NCI-H187 treated with DMSO at 0.1 percent for 48 hours (cell line): ENCODE data around the gene GNAI3.

Source experiments
- DNase-seq: peaks from one replicate; lab custom pipeline; 2025; lab: John Stamatoyannopoulos, UW

Gene GNAI3

GRCh38 chr1:109548321-109549267 is at the start of gene GNAI3:
GNAI3 (plus strand) TSS chr1:109548615; CDS start chr1:109548721, 106 bp downstream.
- peak; percentile 82 for DNase-seq

GRCh38 chr1:109499081-109499480 is 49.3 kb upstream of the GNAI3 start:
- no peak for DNase-seq

DNA sequence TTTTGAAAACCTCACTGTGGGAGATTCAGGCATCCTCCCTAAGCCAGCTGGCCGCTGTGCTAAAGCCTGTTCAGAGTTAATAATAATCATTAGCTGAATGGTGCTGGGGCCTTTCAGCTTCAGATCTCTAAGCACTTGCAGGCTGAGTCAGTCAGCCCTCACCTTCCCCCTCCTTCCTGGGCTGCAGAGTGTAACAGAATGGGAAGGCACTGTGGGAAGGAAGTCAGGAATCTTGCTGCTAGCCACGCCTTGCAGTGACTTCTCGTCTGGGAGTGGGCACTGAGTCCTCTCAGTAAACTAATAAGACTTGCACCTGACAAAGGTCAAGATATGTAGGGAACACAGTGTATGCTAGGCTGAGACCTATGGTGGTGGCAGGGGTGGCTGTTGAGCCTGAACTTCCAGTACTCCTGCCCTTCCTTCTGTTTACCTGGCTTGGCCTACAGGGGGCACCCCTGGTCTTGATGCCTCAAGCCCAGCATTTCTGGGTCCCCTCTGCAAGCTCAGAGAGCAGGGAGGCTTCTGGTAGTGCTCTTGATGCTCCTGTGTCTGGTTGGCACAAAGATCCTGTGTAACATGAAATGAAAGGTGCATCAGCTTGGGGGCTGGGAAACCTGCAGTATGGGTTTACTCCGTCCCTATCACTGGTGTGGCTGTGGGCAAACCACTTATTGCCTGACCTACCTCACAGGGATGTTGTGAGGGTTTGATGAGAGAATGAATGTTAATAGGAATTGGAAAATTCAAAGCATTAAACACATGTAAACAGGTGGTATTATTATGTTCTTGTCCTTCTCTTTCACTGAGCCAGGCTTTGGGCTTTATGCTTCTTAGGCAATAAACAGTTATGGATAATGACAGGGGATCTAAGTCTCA is 48.5 kb upstream of the GNAI3 start:
- no peak for DNase-seq

DNA sequence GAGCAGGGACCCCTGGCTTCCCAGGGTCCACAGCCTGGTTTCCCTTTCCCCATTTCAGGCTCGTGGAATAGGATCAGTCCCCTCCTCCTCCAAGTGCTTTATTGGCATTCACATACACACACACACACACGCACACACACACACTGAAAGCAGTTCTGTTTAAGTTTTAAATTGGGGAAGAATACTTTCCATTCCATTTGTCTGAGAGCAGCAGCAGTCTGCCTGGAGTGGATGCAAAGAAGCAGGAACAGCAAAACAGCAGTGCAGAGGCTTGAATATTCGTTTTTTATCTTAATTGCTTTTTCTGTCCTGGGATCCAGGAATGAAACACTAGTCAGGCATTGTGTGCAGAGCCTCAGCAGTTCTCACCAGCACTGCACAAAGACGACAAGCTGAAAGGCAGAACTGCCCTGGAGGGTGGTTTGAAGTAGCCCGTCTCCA is 47.5 kb upstream of the GNAI3 start:
- DNase-seq: no peak

DNA sequence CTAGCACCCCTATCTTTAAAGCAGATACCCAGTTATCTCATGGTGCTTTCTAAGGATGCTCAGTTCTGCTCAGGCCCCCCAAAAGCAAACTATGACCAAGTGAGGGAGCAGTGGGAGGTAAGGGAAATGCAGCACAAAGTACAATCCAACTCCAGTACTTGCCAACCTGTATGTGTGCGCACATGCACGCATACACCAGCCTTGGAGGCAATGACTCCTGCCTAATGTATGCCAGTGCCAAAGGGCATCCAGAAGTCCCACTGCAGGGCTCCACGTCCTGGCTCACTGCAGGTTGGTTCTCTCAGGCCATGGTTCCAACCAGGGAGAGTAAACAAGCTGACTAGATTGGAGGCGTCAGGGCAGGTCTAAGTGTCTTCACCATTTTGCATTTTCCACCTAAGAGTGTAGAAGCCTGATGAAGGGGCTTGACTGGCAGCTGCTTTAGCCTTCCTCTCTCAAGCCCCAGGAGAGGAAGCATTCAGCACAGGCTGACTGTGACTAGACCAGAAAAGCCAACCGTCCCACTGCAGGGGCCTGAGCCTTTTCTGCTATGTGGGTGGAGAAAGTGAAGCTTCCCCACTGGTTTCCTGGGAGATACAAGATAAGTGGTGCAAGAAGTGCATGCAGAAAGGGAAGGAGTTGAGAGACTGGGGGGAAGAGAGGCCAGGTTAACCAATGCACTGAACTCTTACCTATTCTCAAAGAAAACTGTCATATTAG is 46.6 kb upstream of the GNAI3 start:
- no peak for DNase-seq

DNA sequence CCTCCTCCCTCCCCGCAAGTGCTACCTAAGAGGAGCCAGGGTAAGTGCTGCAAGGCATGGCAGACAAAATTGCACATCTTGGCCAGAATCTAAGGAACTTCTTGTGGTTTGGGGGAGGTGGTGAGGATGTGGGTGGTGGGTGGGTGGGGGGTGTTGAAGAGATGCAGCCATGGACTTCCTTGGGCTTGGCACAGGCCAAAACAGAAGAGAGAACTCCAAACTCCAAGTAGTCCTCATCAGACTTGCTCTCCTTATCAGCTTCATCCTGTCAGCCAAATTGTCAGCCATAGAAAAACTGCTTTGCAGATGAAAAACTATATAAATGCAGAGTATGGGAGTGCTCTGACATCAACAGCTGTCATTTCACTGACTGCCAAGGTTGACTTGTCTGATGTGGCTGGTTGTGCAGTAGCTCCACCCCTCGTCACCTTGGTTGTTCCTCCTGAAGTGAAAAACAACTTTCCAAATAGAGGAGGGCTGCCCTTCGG is 46.0 kb upstream of the GNAI3 start:
- no peak for DNase-seq

- no peak for DNase-seq
Measured at GRCh38 chr1:109503935-109504334, 44.5 kb upstream of the GNAI3 start.

DNA sequence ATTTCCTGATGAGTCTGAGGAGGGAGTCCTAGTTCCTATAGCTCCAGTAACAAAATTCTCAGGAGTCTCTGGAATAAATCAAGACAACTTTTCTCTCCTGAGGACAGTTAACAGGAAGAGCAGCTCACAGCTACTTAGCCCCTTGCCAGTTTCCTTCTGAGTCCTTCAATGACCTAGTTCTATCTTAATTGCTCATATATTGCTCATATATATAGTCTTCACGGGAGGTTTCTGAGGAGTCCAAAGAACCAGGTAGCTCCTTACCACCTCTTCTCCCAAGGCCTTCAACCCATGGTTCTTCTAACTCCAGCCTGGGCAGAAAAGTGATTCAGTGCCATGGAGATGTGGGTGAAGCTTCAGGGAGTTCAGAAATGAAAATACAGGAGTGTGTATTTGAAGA is 43.4 kb upstream of the GNAI3 start:
- DNase-seq: no peak

DNA sequence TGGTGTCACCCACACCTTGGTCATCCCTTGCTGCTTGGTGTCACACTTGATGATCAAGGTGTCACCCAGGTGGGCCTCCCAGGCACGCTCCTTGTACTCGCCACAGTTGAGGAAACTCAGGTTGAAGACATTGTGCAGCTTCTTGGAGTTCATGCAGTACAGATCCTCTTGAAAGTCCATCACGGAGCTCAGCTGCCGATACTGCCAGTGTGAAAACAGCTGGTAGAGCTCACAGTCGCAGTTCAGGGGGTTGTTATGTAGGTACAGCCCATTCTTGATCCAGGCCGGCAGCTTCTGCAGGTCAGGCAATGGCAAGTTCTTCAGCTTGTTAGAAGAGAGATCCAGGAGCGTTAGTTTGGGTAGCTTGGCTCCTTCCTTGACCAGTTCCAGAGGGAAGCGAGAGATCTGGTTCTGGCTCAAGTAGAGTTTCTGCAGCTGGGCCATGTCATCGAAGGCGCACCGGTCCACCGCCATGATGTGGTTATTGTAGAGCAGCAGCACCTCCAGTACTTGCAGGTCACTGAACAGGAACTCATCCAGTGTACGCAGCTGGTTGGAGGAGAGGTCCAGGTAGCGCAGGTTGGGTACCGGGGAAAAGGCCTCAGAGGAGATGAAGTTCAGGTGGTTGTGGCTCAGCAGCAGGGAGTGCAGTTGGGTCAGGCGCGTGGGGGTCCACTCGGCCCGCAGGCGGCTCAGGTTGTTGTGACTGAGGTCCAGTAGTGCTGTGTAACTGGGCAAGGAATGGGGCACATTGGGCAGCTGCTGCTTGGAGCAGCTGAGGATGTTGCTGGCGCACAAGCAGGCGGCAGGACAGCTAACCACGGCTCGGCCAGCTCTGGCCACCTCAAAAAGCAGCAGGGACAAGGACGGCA is 40.2 kb upstream of the GNAI3 start:
- DNase-seq: no peak

DNA sequence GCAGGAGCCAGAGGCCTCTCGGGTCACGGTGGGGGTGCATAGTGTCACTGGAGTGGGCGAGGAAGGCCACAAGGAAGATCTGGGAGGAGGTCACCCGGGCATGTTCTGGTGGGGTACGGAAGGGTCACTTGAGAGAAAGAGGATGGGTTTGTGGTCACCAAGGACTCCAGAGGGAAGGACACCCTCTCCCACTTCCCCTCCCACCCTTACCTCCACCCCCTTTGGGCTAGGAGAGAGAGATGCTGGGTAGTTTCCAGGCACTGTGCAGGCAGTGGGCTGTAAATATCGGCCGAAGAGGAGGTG is 39.6 kb upstream of the GNAI3 start:
- DNase-seq: no peak

- DNase-seq: no peak
Measured at GRCh38 chr1:109509176-109510134, 39.0 kb upstream of the GNAI3 start, which contains the start of gene AMIGO1. AMIGO1 (minus strand) TSS chr1:109509727; CDS start chr1:109508912, 815 bp downstream.

DNA sequence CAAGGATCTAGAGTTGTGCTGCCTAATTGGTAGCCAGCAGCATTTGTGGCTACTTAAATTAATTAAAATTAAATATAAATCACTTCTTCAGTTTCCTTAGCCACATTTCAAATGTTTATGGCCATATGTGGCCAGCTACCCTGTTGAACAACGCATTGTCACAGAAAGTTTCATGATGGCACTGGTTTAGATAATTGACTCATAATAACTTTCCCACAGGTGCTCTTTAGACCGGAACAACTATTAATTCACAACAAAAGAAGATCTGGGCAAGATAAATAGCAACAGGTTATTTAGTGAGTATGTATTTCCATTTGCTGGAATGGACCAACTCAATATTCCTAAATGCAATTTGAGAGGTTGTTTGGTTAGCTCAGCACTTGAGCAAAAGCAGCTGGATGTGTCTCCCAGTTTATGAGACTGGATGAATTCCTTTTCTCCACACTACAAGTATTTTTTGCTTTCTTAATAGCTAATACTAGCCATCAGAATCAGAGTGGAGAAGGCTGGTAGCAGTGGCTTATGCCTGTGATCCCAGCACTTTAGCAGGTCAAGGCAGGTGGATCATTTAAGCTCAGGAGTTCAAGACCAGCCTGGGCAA is 35.2 kb upstream of the GNAI3 start:
- DNase-seq: no peak

DNA sequence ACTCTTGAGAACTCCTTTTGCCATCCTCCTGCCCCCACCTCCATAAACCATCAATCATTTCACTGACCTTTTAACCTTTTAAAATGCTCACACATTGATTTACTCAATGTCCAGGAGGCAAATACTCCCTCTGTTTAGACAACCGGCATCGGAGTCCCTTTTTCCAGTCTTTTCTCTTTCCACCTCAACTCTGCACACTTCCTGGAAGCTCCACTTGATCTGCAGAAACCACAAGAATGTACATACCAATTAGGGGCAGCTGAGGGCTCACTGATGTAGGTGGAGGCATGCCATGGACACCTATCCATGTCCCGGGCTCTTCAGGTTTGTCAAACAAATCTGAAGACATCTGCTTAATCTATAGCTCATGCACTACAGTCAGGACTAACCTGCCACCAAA is 33.6 kb upstream of the GNAI3 start:
- DNase-seq: no peak

DNA sequence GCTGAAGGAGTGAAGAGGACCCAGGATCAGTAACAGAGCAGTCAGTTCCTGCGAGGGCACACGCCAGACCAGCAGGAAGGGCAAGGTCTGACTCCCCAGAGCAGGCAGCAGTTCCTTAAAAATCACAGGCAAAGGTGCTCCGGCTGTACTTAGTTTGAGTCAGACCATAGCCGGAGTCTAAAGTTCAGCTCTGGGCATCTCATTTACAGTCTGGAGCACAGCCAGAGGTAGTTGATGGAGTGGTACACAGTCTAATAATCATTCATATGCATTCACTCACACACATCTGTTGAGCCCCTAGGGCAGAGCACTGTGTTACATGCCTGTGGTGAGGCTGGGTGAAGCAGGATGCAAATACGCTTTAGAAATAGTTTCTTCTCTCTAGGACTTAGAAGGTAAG is 31.5 kb upstream of the GNAI3 start:
- no peak for DNase-seq

- no peak for DNase-seq
Measured at GRCh38 chr1:109517337-109517736, 31.1 kb upstream of the GNAI3 start.

DNA sequence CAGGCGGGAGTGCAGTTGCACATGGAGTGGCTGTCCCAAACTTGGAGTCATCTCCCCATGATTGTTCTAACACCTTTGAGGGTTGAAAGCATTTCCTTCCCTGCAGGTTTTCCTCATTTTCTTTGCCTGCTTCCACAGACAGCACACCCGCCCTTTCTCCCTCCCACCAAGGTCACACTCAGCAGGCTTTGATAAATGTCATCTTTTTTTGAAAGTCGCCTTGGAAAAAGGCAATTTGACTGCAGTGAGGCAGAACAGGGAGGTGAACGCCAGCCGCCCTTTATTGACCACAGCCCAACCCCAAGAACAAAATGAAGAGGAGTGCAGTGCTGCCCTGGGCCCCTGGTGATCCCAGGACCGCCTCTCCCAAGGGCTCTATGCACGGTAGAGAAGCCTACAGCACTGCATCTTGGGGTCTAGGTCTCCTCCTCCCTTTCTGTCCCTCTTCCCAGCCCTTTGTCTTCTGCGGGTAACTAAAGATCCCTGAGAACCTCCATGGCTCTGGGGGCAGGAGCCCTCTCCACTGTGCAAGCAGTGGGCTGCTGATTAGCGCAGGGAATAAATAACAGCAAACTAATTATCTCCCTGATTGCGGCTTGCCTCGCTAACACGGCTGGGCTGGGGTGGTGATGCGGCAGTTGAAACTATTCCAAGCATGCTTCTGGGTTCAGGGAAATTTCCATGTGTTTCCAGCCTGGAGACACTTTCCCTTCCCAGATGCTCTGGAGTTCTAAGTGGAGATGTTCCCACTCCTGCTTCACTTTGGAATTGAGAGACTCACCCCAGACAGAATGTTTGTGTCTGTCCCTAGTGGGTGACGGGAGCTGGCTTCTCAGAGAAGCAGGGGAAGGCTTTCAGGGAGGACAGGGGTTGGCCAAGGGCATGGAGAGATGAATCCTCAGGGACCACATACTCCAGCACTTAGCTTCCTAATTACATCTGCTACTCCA is 27.1 kb upstream of the GNAI3 start:
- DNase-seq: no peak

GRCh38 chr1:109522026-109522425 is 26.4 kb upstream of the GNAI3 start:
- DNase-seq: no peak

- DNase-seq: no peak
Measured at GRCh38 chr1:109523706-109524105, 24.7 kb upstream of the GNAI3 start.
